HG02840 (cell line): Measurements from ENCODE around the gene ZNF90.
"Not testable (repeated sequence)": the region's sequence is repeated elsewhere in the genome, so short reads cannot be mapped to it uniquely, and the experiment has no call there.

ENCODE experiments used
- ATAC-seq: cut with Tn5 transposase; IDR thresholded peaks from one replicate; pipeline ENCODE4 v1.9.1; 2021; ENCODE audit warnings: mild to moderate bottlenecking, moderate library complexity, moderate number of reproducible peaks; ENCODE audit not compliant: unreplicated experiment, low FRiP score

Gene ZNF90

DNA sequence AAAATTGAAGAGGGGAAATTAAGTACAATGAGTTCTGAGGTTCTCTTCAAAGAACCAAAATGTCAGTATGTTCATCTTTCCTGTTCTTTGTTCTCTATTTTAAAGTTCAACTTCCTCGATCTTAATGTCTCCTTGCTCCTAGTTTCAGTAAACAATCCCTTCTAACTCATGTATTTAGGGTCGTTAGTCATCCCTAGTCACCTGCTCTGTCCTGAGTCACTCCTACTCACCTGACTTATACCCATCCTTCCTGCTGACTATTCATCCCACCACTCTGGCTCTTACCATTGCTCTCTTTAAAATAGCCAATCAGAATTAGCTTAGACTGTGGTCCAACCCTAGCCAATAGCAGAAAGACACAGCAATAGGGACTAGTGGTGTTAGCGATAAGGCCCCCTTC lies 24.3 kb downstream of the ZNF90 start:
- no peak for ATAC-seq

DNA sequence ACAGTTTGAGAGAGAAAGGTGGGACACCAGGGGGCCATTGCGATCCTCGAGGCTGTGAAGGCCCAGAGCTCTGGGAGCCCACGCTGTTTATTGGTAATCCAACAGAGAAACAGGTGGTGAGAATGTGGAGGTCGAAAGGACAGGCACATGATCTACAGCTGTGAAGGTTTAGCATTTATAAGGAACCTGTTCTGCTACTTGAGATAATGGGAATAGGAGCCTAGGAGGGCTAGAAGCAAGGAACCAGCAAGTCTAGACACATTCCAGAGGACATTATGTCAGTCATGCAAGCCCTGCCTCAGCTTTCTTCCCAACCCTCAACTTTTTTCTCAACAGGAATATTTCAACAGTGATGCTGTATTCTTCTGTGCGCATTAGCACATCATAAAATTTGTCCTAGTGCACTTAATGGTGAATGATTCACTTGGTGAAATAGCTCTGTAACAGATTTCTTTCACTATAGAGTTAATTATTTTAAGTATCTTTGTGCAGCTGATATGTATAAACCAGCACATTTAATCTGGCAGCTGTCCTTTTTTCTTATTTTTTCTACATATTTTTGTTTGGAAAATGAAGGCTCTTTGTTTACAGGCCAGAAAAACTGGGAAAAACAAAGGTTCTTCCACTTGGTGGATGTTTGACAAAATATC lies 25.4 kb downstream of the ZNF90 start:
- ATAC-seq = no peak

DNA sequence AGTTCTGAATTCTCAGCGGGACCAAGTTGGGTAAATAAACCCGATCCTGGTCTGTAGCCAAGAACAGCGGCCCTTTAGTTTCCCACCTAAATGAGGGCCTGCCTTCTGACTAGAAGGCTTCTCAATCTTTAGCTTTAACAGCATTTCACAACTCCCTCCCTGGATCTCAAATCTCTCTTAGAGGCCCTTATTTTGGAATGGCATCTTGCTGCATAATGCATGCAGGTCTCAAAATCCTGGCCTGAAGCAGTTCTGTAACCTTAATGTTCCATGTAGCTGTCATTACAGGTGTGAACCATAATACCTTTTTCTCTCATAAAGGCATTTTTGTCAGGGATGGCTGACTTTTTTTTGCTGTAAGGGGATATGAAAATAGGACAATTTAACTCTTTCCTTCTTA lies 29.5 kb downstream of the ZNF90 start:
- no peak for ATAC-seq

DNA sequence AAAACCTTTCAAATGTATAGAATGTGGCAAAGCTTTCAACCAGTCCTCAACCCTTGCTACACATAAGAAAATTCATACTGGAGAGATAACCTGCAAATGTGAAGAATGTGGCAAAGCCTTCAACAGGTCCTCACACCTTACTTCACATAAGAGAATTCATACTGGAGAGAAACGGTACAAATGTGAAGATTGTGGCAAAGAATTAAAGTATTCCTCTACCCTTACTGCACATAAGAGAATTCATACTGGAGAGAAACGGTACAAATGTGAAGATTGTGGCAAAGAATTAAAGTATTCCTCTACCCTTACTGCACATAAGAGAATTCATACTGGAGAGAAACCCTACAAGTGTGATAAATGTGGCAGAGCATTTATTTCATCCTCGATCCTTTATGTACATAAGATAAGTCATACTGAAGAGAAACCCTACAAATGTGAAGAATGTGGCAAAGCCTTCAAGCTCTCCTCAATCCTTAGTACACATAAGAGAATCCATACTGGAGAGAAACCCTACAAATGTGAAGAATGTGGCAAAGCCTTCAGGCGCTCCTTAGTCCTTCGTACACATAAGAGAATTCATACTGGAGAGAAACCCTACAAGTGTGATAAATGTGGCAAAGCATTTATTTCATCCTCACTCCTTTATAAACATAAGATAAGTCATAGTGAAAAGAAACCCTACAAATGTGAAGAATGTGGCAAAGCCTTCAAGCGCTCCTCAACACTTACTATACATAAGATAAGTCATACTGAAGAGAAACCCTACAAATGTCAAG lies 40.5 kb downstream of the ZNF90 start:
- not testable (repeated sequence) for ATAC-seq

DNA sequence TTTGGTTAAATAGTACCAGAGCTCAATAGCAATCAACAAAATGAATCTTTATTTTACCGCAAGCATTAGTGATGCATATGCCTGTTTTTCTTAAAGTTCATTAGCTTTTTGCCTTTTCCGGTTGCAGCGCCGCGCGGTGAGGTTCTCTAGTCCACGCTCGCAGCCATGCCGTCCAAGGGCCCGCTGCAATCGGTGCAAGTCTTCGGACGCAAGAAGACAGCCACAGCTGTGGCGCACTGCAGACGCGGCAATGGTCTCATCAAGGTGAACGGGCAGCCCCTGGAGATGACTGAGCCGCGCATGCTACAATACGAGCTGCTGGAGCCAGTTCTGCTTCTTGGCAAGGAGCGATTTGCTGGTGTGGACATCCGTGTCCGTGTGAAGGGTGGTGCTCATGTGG lies 47.1 kb downstream of the ZNF90 start:
- no peak for ATAC-seq

DNA sequence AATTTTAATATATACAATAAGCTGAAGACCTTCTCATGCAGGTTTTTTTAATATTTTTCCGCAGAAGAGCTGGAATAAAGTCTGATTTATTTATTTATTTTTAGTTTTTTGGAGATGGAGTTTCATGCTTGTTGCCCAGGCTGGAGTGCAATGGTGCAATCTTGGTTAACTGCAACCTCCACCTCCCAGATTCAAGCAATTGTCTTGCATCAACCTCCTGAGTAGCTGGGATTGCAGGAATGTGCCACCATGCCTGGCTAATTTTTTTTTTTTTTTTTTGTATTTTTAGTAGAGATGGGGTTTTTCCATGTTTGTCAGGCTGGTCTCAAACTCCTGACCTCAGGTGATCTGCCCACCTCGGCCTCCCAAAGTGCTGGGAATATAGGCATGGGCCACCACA lies 55.1 kb downstream of the ZNF90 start:
- ATAC-seq = not testable (repeated sequence)

DNA sequence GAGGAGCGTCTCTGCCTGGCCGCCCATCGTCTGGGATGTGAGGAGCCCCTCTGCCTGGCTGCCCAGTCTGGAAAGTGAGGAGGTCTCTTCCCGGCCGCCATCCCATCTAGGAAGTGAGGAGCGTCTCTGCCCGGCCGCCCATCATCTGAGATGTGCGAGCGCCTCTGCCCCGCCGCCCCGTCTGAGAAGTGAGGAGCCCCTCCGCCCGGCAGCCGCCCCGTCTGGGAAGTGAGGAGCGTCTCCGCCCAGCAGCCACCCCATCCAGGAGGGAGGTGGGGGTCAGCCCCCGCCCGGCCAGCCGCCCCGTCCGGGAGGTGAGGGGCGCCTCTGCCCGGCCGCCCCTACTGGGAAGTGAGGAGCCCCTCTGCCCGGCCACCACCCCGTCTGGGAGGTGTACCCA lies 59.9 kb downstream of the ZNF90 start:
- not testable (repeated sequence) for ATAC-seq

DNA sequence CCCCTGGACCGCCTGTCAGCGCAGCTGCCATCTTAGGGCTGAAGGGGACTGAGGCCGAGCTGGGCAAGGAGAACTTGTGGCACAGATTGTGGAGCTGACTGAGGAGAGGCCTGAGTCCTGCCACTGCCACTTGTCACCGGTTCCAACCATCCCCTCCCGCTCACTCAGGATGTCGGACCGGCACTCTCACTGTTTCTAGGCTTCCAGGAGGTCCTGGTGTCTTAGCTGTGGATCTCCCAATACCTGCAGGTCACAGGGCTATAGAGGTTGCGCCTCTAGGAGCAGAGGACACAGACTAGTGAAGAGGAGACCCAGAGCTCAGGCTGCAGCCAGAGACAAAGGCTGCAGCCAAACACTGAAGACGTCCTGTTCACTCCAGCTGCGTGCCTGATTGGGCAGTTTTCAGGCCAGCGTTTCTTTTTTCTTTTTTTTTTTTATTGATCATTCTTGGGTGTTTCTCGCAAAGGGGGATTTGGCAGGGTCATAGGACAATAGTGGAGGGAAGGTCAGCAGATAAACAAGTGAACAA lies 73.9 kb downstream of the ZNF90 start:
- ATAC-seq = no peak

DNA sequence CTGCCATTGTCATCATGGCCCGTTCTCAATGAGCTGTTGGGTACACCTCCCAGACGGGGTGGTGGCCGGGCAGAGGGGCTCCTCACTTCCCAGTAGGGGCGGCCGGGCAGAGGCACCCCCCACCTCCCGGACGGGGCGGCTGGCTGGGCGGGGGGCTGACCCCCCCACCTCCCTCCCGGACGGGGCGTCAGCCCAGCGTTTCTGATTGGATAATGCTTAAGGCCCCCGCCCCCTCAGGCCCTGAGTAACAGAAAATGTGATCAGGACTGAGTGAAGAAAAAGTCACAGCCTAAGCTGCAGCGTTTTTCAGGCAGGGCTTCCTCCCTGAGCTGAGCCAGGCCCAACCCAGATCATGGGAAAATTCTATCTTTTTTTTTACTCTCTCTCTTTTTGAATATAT lies 74.7 kb downstream of the ZNF90 start:
- not testable (repeated sequence) for ATAC-seq

DNA sequence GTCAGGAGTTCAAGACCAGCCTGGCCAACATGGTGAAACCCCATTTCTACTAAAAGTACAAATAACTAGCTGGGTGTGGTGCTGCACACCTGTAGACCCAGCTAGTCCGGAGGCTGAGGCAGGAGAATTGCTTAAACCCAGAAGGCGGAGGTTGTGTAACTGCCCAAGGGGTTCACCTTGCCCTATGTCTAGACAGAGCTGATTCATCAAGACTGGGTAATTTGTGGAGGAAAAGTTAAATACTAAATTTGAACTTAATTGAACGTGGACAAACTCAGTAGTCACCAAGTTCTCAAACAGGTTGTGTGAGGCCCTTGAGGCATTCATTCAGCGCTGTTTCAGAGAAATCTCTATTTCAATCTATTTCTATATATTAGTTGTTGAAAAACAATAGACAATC lies 75.5 kb downstream of the ZNF90 start:
- ATAC-seq = no peak

DNA sequence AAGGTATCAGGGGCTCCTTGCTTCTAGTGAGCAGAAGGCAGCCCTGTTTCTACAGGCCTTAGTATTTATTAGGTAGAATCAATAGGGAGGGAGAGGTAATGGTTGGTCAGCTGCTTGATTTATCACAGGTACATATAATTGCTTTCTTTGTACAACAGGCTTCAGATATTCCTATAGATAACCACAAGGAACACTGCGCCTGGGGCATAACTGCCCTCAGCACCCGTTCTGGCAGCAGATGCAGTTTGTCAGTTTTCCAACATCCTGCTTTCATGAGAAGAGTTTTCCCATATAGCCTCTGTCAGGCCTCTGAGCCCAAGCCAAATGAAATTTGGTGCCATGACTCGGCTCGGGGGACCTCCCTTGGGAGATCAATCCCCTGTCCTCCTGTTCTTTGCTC lies 76.8 kb downstream of the ZNF90 start:
- no peak for ATAC-seq

DNA sequence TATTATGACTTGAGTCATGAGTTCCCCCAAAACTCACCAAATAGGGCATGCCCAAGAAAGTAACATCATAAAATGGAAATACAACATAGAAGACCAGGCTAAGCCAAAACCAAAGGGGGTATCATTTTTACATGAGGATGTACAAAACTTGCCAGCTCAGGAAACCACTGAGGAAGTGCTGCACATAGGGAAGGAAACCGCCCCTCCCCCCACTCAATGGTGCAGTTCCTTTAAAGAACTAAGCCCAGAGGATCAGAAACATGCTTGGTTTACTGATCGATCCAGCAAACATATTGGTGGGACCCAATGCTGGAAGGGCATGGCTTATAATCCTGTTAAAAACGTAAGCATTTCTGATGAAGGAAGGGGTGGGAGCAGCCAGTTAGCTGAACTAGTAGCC lies 85.0 kb downstream of the ZNF90 start:
- no peak for ATAC-seq

DNA sequence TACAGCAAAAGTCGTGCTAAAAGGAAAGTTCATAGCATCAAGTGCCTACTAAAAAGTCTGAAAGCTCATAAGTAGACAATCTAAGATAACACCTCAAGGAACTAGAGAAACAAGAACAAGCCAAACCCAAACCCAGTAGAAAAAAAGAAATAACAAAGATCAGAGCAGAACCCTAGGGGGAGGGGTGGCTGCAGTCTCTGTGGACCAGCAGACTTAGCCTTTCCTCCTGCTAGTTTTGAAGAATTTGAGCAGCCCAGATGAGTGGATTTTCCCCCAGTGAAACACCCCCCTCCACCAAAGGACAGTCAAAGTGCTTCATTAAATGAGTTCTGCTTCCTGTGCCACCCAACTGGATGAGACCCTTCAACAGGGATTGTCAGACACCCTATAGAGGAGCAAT lies 86.7 kb downstream of the ZNF90 start:
- ATAC-seq = no peak

DNA sequence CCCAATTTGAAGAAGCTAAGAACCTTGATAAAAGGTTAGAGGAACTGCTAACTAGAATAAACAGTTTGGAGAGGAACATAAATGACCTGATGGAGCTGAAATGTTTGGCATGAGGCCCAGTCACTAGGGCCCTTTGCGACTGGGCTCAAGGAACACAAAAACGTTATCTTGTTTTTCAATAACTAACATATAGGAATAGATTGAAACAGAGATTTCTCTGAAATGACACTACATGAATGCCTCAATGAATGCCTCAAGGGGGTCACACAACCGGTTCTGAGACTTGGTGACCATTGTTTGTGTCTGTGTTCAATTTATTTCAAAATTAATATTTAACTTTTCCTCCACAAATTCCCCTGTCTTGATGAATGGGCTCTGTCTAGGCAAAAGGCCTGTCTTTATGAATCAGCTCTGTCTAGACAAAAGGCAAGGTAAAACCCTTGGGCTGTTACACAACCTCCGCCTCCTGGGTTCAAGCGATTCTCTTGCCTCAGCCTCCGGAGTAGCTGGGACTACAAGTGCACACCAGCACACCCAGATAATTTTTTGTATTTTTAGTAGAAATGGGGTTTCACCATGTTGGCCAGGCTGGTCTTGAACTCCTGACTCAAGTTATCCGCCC lies 88.3 kb downstream of the ZNF90 start:
- no peak for ATAC-seq

DNA sequence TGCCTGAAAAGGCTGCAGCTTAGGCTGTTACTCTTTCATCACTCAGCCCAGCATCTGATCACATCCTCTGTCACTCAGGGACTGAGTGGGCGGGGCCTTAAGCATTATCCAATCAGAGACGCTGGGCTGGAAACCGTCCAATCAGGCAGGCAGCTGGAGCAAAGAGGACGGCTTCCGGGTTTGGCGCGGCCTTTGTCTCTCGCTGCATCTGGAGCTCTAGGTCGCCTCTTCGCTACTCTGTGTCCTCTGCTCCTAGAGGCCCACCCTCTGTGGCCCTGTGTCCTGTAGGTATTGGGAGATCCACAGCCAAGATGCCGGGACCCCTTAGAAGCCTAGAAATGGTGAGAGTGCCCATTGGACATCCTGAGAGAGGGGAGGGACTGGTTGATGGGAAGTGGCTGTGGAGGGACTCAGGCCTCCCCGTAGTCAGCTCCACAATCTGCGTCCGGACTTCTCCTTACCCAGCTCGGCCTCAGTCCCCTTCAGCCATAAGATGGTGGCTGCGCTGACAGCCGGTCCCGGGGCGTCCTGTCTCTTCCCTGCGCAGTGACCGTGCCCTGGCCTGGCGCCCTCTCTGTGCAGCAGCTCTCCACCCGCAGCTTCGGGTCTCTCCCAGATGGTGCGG lies 89.3 kb downstream of the ZNF90 start, which contains the start of gene ZNF486:
TSS of gene ZNF486 (plus strand) at position 195 of the 625 bp plus-strand sequence. CDS start at position 312, 117 bp downstream.
- peak; percentile 91 for ATAC-seq

DNA sequence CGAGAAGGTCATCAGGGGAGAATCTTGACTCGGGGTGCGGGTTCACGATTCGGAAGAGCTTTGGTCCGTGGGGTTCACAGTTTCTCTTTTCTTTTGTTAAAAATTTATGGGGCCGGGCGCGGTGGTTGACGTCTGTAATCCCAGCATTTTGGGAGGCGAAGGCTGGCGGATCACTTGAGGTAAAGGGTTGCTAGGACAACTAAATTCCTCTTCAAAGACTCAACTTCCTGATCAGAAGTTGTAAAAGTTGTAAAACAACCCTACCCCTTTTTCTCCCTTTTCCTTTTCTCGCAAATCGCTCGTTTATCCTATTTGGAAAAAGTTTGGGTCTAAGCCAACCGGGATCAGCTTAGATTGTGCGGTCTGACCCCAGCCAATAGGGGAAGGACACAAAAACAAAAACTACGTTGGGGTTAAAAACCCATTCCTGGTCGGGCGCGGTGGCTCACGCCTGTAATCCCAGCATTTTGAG lies 89.9 kb downstream of the ZNF90 start:
- ATAC-seq = no peak
